Right renal pelvis (tissue), 4 donors: ENCODE measurements around the gene ASTN2. TPM values are rescaled to one million over a fixed set of nuclear protein-coding genes. Genes with fewer than 3 reads are reported as not detected.

Experiments used
- DNase-seq, 4 donors: peaks; one replicate each; pipeline ENCODE4 v3.0.0-alpha.2; 2013; ENCODE audit warnings: low read depth in 4 of 4, low spot score in 3 of 4, missing footprints in 1 of 4
- polyA plus RNA-seq, 4 donors: library from polyadenylated mRNA; unstranded; fragments of 120-200 nt; gene quantifications; one replicate each; pipeline ENCODE4 v1.2.1, GENCODE V29; 2013; ENCODE audit not compliant: insufficient read length in 4 of 4

The ASTN2 gene
- polyA plus RNA-seq, 4 donors, result 15.1 to 17.7 (median 16.1) TPM

- DNase-seq, result no peak
Measured at GRCh38 chr9:117365438-117365837, 49.4 kb downstream of the ASTN2 start.

- no peak for DNase-seq
Measured at GRCh38 chr9:117363006-117363405, 51.9 kb downstream of the ASTN2 start.

GRCh38 chr9:117359910-117360309, 54.9 kb downstream of the ASTN2 start:
- DNase-seq, result no peak

- DNase-seq, result no peak
Measured at GRCh38 chr9:117355542-117355941, 59.3 kb downstream of the ASTN2 start.

- no peak for DNase-seq
Measured at GRCh38 chr9:117354997-117355396, 59.9 kb downstream of the ASTN2 start.

- DNase-seq, result no peak
Measured at GRCh38 chr9:117354244-117354847, 60.5 kb downstream of the ASTN2 start.

GRCh38 chr9:117344892-117345660, 69.8 kb downstream of the ASTN2 start:
- DNase-seq, result no peak

- no peak for DNase-seq
Measured at GRCh38 chr9:117343427-117343826, 71.4 kb downstream of the ASTN2 start.

GRCh38 chr9:117341151-117341550, 73.7 kb downstream of the ASTN2 start:
- DNase-seq, result no peak

- no peak for DNase-seq
Measured at GRCh38 chr9:117340422-117340821, 74.4 kb downstream of the ASTN2 start.

- no peak for DNase-seq
Measured at GRCh38 chr9:117335837-117336433, 78.9 kb downstream of the ASTN2 start.

- no peak for DNase-seq
Measured at GRCh38 chr9:117334101-117334500, 80.8 kb downstream of the ASTN2 start.

- DNase-seq, result no peak
Measured at GRCh38 chr9:117325831-117326230, 89.0 kb downstream of the ASTN2 start.

- DNase-seq, result no peak
Measured at GRCh38 chr9:117325110-117325731, 89.6 kb downstream of the ASTN2 start.

- DNase-seq, result no peak
Measured at GRCh38 chr9:117323390-117323789, 91.5 kb downstream of the ASTN2 start.

- no peak for DNase-seq
Measured at GRCh38 chr9:117317192-117317591, 97.7 kb downstream of the ASTN2 start.

- DNase-seq, result no peak
Measured at GRCh38 chr9:117315236-117315635, 99.6 kb downstream of the ASTN2 start.

GRCh38 chr9:117313989-117314388, 100.9 kb downstream of the ASTN2 start:
- no peak for DNase-seq

GRCh38 chr9:117307701-117308100, 107.2 kb downstream of the ASTN2 start:
- DNase-seq, result no peak

GRCh38 chr9:117306032-117306431, 108.8 kb downstream of the ASTN2 start:
- DNase-seq, result no peak

GRCh38 chr9:117305454-117305853, 109.4 kb downstream of the ASTN2 start:
- no peak for DNase-seq
